ENCODE data around the gene SQSTM1. TPM values are rescaled to one million over a fixed set of nuclear protein-coding genes. Genes with fewer than 3 reads are reported as not detected.

Gene SQSTM1
- total and polyA plus RNA-seq, 2 of the 8 experiments (the other 6 are each of a cell fraction or from before 2014, with no cell fraction given), result 78.6 to 110 TPM

- Histone ChIP-seq H2AFZ (ENCODE audit: low read length) (no peak overlapping the region), H3K9ac (replicated peaks in 1 of 4; ENCODE audit: extremely low read depth in 1 of 4, low read depth in 3 of 4, low read length in 3 of 4) (no peak overlapping the region; a peak in 2 of 7 replicates), H3K79me2 (ENCODE audit: control insufficient read depth in 1 of 2, insufficient read depth in 2 of 2, low read length in 2 of 2) (peaks cover 0 to 8% of the 10 kb centered on the region in 2 experiments; a peak in 2 of 4 replicates), H2BK5ac (ENCODE audit: low read depth, low read length) (no peak overlapping the region), H3K9me3 (ENCODE audit: insufficient read depth in 2 of 2, low read depth in 1 of 2, low read length in 1 of 2) (no peaks in the 10 kb centered on the region), H3K23ac (ENCODE audit: insufficient read length) (no peak overlapping the region), H3K23me2 (ENCODE audit: low read depth, low read length) (peaks cover 15% of the 10 kb centered on the region; the same call in 1 of the 2 replicates), H3K4ac (replicated peaks; ENCODE audit: insufficient read length, low read depth, low read length) (no peak overlapping the region), H3K4me3 (ENCODE audit: extremely low read depth in 1 of 4, insufficient read depth in 2 of 4, low read depth in 3 of 4, low read length in 4 of 4) (peak overlapping the region; percentile 32 to 62 (median 40)), H3K27me3 (replicated peaks in 1 of 4; ENCODE audit: control insufficient read depth in 3 of 4, extremely low read depth in 1 of 4, insufficient read depth in 3 of 4, low read length in 3 of 4) (peaks cover 0 to 5% (median 2%) of the 10 kb centered on the region in 4 experiments; a peak in 2 of 7 replicates), H4K5ac (ENCODE audit: insufficient read length, low read depth, low read length) (no peak overlapping the region), H3K4me1 (replicated peaks in 1 of 4; ENCODE audit: control insufficient read depth in 3 of 4, insufficient read depth in 4 of 4, low read length in 3 of 4) (peaks cover 0 to 33% (median 29%) of the 10 kb centered on the region in 4 experiments; a peak in 6 of 7 replicates), H4K20me1 (replicated peaks in 1 of 2; ENCODE audit: control insufficient read depth in 1 of 2, insufficient read depth in 2 of 2, low read length in 2 of 2) (peaks cover 0 to 3% of the 10 kb centered on the region in 2 experiments), H3K27ac (ENCODE audit: low read depth, low read length) (no peak overlapping the region), H3K4me2 (ENCODE audit: insufficient read depth in 1 of 2, low read depth in 2 of 2, low read length in 2 of 2) (peak overlapping the region; percentile 54 to 71), H2BK20ac (ENCODE audit: low read length) (no peak overlapping the region), H3K18ac (ENCODE audit: extremely low read depth, low read length) (peak overlapping the region; percentile 7; the same call in 1 of the 2 replicates), H2AK5ac (ENCODE audit: low read depth, low read length) (no peak overlapping the region), H4K91ac (replicated peaks; ENCODE audit: insufficient read length, low read length) (peak overlapping the region; percentile 32), H3K14ac (ENCODE audit: insufficient read length) (no peak overlapping the region), H2BK120ac (replicated peaks; ENCODE audit: low read depth, low read length) (no peak overlapping the region), H2BK12ac (ENCODE audit: low read depth, low read length) (no peak overlapping the region), H3K56ac (replicated peaks; ENCODE audit: insufficient read length, low read depth, low read length) (no peak overlapping the region), H3K36me3 (ENCODE audit: control insufficient read depth in 2 of 4, insufficient read depth in 4 of 4, low read length in 3 of 4) (peaks cover 0 to 5% (median 0%) of the 10 kb centered on the region in 4 experiments; a peak in 1 of 8 replicates), H3K79me1 (ENCODE audit: low read depth, low read length) (no peaks in the 10 kb centered on the region), H4K8ac (ENCODE audit: extremely low read depth, insufficient read depth, low read length) (no peak overlapping the region; the same call in 1 of the 2 replicates), H2BK15ac (ENCODE audit: low read length) (no peak overlapping the region)
- ChIA-PET CTCF (ENCODE audit: partially characterized antibody) (interaction anchor here (1.4 to 3.3 kb wide), 2 partner anchors 15 to 54 kb away, joined by 6 to 11 read pairs; no protein-coding TSS in a partner anchor), POLR2A (ENCODE audit: partially characterized antibody) (interaction anchor here (1.1 to 12.6 kb wide), 8 partner anchors 10 to 253 kb away, joined by 3 to 207 read pairs (median 4); partner anchors contain the start of genes HNRNPH1, LTC4S and MGAT4B)
- DNase-seq (ENCODE audit: low read depth in 1 of 2, low spot score in 2 of 2) (peak in 1 of 2 experiments; percentile 77), FAIRE-seq (no peak)
- WGBS, 2 experiments (ENCODE audit: extremely low coverage in 1 of 2, insufficient coverage in 1 of 2, insufficient read length in 1 of 2, insufficient replicate concordance in 2 of 2, low coverage in 1 of 2, low lambda C conversion rate in 2 of 2, missing lambda C conversion rate in 1 of 2), result 4% methylated on average over 43 of the region's 72 CpGs; no CpG with 5 or more reads in 1 of the 2 experiments
- TF ChIP-seq RAD21 (IDR thresholded peaks at IDR 0.05 in 1 of 2, conservative IDR thresholded peaks at IDR 0.05 in 1 of 2; ENCODE audit: low read depth in 2 of 2, low read length in 2 of 2) (peak in 1 of 2 experiments; percentile 20; a peak in 1 of 4 replicates), ASH2L (IDR thresholded peaks at IDR 0.05; ENCODE audit: low read length) (peak; percentile 34), POU5F1 (IDR thresholded peaks at IDR 0.05; ENCODE audit: low read depth, low read length) (no peak), ATF2 (IDR thresholded peaks at IDR 0.05; ENCODE audit: low read length) (no peak), KDM4A (IDR thresholded peaks at IDR 0.05; ENCODE audit: low read depth, low read length, severe bottlenecking) (peak; percentile 67), MAX (IDR thresholded peaks at IDR 0.05) (no peak), HDAC6 (IDR thresholded peaks at IDR 0.05; ENCODE audit: low read depth, low read length) (no peak), JUND (IDR thresholded peaks at IDR 0.05; ENCODE audit: low read length) (no peak), NANOG (IDR thresholded peaks at IDR 0.05; ENCODE audit: insufficient read depth, low read depth, low read length, poor library complexity, severe bottlenecking) (no peak)
These were observed 3.8 kb upstream of the SQSTM1 start for GRCh38 chr5:179816796-179817469.

Data from H1 (cell line).